Skin epidermis (tissue), 12 donors: ENCODE measurements around the gene MTHFR.

ENCODE experiments used
- H3K27ac ChIP-seq, 21 experiments: fragments of 200-600 bp; sonication (generic) in 11 of 21; one replicate each; pipeline ENCODE4 v1.5.0; 2020; ENCODE audit warnings: mild to moderate bottlenecking in 3 of 21, inconsistent platforms in 2 of 21, moderate library complexity in 2 of 21
- H3K4me3 ChIP-seq, 7 experiments: fragments of 200-600 bp; sonication (generic) in 2 of 7; one replicate each; pipeline ENCODE4 v1.5.0; 2020; ENCODE audit warnings: inconsistent platforms in 2 of 7, mild to moderate bottlenecking in 2 of 7, moderate library complexity in 1 of 7

MTHFR gene

DNA sequence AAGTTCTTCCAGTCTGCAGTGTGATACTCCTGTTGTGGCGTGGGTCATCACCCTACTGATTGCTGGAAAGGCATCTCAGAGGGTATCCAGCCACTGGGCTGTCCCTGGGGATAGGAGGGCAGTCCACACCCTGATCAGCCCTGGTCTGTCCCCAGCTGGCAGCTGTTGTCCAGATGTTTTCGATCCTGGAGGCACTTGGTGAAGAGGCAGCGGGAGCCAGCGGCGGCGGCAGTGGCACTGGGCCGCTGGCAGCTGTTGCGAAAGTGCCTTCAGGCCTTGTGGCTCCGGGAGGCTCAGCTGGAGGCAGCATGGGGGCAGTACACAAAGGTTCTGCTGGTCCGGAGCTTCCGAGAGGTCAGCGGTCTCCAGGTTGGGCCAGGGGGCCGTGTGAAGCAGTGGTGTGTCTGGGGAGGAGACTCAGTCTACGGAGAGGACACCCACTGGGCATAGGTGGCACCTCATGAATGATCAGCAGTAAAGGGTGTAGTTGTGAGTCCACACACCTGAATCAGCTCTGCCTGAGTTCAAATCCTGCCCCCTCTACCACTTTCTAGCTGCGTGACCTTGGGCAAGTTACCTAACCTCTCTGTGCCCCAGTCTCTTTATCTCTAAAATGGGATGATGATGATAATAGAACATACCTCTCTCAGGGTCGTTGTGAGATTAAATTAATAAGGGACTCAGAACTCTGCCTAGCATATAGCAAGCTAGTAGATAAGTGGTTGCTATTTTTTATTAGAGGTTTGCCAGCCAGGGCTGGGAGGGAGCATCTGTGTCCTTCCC, 37.7 kb downstream of the MTHFR start:
- Histone ChIP-seq H3K27ac (no peak overlapping the region), H3K4me3 (no peak overlapping the region)

DNA sequence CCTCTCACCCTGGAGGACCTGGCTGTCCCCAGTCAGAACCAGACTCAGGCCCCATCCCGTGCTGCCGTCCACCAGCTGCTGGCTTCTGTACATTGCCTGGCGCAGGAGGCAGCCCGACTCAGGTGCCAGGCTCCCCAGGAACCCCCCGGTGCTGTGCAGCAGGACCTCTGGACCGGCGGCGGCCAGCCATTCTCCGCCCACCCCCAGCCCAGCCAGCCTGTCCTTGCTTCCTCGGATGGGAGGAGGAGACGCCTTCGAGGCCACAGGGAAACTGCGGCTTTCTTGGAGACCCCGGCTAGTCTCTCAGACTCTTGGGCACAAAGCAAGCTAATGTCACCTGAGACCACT, 39.4 kb downstream of the MTHFR start:
- no peak overlapping the region for H3K27ac ChIP-seq
- H3K4me3 ChIP-seq: no peak overlapping the region

DNA sequence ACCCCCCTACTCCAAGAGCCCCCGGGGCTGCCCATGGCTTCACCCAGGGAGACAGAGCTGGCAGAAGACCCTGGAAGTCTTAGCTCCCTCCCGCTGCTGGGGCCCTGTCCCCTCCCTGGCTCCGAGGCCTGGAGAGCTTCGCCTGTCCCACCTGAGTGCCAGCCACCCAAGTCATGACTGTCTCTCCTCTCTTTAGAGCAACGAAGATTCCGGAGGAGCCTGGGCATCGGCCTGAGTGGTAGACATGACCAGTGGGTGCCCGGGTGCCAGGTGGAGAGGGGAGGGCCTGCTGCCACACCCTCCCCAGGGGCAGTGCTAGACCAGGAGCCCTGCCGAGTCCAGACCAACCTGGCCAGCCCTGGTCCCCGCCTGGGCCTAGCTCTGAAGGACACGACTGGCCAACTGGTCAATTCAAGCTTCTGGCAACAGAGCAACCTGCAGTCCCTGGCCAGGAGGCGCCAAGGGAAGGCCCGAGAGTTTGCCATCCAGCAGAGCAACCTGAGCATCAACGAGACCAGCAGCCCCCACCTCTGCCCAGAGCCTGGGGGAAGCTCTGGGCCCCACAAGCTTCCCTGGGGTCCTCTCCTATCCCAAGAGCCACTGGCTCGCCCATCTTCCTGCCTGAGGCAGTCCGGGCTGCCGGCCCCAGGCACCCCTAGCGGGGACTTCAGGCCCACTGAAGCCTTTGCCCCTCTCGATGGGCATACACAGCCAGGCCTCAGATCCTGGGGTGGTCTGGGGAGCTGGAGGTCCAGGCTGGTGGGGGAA, 39.9 kb downstream of the MTHFR start:
- H3K4me3 ChIP-seq: no peak overlapping the region
- no peak overlapping the region for H3K27ac ChIP-seq

DNA sequence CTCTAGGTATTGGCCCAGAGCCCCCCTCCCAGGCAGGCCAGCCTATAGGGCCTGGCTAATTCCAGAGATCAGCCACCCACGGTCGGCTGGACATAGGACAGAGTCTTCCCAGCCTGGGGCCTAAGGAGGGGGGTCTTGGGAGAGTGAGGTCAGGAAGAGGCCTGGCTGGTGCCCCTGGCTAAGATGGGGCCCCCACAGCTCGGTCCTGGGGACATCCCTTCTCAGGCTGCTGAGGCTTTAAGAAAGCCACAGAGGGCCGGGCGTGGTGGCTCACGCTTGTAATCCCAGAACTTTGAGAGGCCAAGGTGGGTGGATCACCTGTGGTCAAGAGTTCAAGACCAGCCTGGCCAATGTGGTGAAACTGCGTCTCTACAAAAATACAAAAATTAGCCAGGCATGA, 41.2 kb downstream of the MTHFR start:
- Histone ChIP-seq H3K27ac (no peak overlapping the region), H3K4me3 (no peak overlapping the region)

DNA sequence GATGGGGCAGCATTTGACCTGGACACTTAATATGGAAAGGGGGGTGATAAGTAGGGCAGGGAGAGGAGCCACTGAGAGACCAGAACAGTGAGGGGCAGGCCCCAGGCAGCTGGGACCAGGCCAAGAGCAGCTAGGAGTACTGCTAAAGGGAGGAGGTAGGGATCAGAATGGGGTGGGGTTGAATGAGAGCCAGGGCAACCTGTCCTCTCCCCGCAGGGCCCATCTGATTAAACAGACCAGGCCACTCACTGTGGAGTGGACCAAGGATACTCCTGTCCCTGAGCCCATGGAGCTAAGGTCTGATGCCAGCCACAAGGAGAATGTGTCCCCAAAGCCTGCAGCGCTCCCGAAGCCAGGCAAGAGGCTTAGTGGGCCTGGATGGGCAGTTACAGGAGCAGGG, 41.6 kb downstream of the MTHFR start:
- Histone ChIP-seq H3K27ac (no peak overlapping the region), H3K4me3 (no peak overlapping the region)

DNA sequence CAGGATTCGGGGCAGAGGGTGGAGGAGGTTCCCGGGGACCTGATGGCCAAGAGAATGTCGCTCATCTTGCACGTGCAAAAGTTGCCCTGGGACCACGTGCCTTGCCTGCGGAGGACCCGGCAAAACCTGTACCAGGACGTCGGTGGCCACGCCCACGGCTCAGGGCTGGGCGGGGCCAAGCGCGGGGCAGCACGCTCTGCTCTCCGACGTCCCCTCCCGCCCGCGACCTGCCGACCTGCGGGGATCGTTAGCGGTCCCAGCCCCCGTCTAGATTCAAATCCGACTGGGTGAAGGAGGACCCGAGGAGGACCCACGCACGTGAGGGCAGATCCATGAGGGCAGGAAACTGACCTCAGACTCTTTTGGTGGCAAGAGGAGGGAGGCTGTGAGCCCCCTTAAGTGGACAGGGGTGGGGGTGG, 43.8 kb downstream of the MTHFR start, which contains the start of gene C1orf167:
C1orf167 (plus strand) TSS at position 206 of the 419 bp plus-strand sequence. CDS start 2,208 bp downstream, outside the sequence.
- Histone ChIP-seq H3K27ac (no peak within 1 kb of the TSS), H3K4me3 (no peak within 1 kb of the TSS)

DNA sequence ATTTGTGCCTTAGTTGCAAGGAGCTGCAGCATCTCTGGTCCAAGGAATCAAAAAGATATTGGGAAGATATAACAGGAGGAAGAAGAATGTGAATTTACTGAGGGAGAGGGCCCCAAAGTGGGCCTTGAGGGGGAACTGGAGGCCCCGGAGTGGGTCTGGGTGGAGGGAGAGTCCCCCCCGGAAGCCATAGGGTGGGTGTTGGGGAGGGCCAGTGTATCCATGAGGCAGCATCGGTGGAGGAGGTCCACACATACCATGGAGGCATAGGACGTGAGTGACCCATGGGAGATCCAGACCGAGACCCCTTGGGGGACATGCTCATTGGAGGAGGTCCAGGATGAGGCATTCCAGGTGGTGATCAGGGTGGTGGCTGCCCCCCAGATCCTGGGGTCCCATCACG, 44.5 kb downstream of the MTHFR start:
- Histone ChIP-seq H3K4me3 (no peak overlapping the region), H3K27ac (no peak overlapping the region)

DNA sequence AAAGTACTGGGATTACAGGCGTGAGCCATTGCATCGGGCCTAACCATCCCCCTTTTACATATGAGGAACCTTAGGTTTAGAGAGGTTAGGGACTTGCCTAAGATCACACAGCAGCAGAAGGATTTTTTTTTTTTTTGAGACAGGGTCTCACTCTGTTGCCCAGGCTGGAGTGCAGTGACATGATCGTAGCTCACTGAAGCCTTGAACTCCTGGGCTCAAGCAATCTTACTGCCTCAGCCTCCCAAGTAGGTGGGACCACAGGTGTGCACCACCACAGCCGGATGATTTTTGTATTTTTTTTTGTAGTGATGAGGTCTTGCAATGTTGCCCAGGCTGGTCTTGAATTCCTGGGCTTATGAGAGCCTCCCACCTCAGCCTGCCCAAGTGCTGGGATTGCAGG, 46.0 kb downstream of the MTHFR start:
- Histone ChIP-seq H3K27ac (no peak overlapping the region), H3K4me3 (no peak overlapping the region)

DNA sequence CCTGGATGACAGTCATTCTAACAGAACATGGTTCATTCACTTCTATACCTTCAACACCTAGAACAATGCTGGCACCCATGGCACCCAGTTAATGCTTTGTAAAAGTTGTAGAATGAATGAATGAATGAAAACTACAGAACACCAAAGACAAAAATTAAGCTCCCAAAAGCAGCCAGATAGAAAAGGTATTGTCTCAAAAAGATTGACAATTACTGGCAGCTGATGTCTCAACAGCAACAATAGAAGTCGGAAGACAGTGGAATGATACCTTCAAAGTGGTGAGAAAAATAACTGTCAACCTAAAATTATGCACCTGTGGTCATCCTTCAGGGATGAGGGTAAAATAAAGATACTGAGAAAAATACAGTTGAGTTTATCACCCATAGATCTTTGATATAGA, 48.7 kb downstream of the MTHFR start:
- no peak overlapping the region for H3K4me3 ChIP-seq

DNA sequence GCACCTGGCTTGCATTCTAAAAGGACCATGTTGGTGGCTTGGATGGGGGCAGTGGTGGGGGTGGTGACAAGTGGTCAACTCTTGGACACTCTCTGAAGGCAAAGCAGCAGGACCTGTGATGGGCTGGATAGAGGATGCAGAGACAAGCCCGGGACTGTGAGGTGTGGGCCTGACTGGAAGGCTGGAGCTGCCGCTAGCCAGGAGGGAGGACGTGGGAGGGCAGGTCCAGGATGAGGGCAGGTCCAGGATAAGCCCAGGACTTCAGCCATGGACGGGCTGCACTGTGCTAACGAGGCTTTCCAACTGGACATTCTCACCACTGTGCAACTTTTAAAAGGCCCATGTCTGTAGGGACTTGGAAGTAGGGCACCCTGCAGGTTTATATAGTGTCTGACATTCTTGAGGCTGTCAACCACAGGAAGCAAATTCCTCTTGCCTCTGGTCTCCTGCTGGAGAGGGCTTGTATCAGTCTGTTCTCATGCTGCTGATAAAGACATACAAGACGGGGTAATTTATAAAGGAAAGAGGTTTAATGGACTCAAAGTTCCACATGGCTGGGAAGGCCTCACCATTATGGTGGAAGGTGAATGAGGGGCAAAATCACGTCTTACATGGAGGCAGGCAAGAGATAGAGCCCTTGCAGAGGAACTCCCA, 52.1 kb downstream of the MTHFR start:
- Histone ChIP-seq H3K27ac (no peak overlapping the region), H3K4me3 (no peak overlapping the region)

More for the DNA sequence above, 48.7 kb downstream of the MTHFR start:
- no peak overlapping the region for H3K27ac ChIP-seq

DNA sequence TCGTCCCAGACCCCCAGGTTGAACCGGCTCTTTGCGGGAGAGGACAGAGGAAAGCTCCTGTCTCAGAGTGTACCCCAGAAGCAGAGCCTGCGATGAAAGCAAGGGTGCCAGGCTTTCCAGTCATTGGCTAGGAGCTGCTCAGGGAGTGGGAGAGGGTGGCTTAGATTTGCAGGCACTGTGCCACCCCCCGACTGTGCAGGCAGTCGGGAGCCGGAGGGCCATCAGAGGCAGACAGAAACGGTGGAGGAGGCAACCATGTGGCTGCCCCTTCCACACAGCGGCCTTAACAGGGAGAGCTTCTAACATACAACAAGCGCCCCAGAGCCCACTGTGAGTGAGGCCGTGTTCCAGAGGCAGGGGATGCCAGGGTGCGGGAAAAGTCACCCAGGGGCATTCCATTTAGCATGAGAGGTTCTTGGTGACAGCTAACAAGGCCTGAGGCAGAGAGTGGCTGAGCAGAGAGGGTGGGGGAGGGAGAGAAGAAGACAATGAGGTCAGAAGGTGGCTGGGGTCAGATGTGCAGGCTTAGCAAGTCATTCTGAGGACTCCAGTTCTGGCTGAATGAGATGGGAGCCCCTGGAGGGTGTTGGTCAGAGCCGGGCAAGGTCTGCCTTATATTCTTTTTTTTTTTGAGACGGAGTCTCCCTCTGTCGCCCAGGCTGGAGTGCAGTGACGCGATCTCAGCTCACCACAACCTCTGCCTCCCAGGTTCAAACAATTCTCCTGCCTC, 53.2 kb downstream of the MTHFR start:
- no peak overlapping the region for H3K27ac ChIP-seq

DNA sequence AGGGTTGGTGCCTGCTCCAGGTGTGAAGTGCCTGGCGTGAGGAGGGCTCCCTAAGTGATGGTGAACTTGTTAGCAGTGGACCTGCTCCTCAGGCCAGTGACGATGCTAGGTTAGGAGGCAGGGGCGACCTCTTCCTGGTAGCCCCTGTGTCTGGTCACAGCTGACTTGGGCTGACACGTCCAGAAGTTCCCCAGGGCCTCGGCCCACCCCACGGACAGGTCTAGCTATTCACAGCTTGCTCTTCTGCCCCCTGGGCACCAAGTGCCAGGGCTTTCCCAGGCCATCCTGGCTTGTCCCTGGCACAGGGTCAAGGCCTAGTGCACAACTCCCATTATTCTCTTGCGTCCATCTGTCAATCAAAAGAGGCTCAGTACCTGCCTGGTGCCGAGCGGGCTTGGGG, 54.7 kb downstream of the MTHFR start:
- Histone ChIP-seq H3K27ac (no peak overlapping the region), H3K4me3 (no peak overlapping the region)

More for the DNA sequence above, 53.2 kb downstream of the MTHFR start:
- no peak overlapping the region for H3K4me3 ChIP-seq

DNA sequence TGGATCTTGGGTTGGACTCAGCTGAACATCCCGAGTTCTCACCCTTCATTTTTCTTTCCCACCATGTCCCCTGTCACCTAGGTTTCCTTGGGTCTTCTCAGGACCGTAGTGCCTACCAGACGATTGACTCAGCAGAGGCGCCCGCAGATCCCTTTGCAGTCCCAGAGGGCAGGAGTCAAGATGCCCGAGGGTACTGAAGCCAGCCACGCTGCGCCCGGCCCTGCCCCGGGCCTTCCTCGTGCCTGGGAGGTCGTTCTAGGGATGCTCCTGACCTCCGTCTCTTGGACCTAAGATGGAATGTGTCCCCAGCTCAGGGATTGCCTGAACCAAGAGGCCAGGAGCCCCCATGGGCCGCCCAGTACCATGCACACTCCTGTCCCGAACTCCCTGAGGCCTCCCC, 55.8 kb downstream of the MTHFR start:
- no peak overlapping the region for H3K4me3 ChIP-seq
- no peak overlapping the region for H3K27ac ChIP-seq

DNA sequence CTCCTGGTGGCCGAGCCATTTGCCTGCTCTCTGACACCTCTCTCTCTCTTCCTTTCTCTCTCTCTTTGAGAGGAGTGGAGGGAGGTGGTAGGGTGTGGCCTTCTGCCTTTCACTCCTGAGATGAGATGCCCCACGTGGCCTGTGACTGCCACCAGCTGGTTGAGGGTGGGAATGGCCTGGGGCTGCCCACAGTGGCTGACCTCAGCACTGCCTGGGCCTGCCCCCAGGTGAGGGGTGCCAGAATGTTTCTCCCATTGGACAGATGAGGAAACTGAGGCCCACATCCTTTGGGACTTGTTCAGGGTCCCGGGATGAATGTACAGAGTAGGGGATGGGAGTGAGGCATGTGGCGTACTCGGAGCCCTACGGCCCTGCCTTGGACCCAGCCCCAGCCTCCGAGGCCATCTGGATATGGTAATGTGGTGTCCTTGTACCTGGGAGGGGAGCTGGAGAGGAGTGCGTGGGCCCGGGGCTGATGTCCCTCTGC, 56.5 kb downstream of the MTHFR start:
- H3K27ac ChIP-seq: peak overlapping the region in 3 of 21 experiments; percentile 23 to 51 (median 43)
- H3K4me3 ChIP-seq: no peak overlapping the region

DNA sequence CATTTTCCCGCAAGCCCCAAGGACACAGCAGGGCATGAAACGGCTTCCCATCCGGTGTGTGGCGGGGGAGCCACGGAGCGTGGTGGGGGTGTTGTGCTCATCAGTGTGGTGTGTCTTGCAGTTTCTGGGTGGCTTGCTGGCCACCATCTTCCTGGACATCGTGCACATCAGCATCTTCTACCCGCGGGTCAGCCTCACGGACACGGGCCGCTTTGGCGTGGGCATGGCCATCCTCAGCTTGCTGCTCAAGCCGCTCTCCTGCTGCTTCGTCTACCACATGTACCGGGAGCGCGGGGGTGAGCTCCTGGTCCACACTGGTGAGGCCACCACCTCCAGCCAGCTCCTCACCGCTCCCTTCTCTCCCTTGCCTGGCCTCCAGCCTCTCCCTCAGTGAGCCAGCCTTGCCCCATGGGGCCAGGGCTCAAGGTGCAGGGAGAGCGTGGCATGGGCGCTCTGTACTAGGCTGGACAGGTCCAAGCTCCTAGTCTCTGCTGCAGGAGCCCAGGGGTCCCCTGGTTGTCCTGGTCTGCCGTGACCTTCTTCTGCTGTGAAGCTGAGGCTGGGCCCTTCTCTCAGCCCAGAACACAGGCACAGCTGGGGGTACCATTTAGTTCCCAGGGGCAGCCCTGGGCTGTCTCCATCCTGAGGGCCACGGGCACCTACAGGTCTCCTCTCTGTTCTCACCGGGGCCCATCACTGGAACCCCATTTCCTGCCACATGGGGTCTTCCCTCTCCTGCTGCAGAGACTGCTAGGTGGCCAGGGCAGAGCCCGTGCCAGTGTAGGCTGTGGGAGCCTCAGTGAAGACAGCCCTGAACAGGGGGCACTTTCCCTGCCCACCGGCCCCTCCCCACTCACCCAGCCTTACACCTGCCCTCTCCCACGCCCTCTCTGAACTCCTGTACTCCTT, 57.2 kb downstream of the MTHFR start:
- peak overlapping the region in 4 of 21 experiments; percentile 16 to 51 (median 33) for H3K27ac ChIP-seq

DNA sequence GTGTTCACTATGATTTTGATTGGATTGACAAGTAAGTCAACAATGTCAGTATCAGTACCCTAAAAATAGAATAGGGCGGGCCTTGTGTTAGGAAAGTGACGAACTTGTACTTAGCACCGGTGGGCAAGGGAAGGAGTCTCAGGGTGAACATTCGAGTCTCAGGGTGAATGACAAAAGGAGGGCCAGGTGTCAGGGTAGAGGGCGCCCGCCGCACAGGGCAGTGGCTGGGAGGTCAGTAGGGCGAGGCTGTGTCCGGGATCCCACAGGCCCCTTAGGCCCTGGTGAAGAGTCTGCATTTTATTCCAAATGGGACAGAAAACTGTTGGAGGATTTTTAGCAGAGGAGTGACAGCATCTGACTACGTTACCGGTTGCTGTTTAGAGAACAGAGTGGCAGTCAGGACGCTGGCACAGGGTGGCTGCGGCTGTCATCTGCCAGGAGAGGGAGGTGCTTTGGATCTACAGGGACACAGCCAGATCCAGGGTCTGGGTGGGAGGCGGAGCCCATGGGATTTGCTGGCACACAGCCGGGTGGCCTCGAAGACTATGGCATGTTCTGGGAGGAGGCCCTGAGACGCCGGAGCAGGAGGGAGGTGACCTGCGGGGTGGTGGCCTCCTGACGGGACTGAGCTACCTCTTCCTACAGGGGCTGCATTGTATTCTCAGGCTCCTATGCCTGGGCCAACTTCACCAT, 58.8 kb downstream of the MTHFR start:
- Histone ChIP-seq H3K27ac (peak overlapping the region in 1 of 21 experiments; percentile 0), H3K4me3 (no peak overlapping the region)

More for the DNA sequence above, 57.2 kb downstream of the MTHFR start:
- no peak overlapping the region for H3K4me3 ChIP-seq

DNA sequence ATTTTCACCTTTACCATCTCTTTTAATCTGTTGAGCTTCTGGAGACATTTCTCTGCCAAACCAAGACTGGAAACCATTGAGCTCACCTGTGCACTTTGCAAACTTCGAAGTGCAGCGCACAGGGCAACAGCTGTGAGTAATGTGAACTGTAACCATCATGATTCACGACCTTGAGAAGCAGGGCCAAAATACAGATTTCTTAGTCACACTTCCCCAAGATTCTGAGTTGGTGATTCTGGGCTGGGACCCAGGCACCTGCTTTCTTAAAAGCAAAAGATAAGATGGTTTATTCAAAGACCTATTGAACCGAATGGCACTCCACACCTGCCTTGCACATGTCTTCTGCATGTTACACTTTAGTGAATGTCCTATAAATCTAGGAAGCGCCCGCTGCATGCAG, 59.7 kb downstream of the MTHFR start:
- Histone ChIP-seq H3K27ac (no peak overlapping the region), H3K4me3 (no peak overlapping the region)

DNA sequence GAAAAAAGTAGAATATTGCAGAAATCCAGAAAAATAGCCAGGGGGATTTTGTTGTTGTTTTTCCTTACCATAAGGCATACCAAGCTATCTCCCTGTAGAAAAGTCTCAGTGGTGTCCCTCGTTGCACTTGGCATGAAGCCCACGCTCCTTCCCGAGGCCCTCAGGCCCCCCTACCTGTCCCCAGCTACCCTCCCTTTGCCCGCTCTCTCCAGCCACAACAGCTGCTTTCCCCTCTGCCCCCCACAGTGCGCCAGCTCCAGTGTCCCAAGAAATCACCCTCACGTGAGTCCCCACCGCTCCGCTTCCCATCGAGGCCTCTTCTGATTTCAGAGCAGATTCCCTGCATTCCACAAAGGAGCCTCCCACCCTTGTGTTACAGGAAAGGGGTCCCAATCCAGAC, 61.5 kb downstream of the MTHFR start:
- Histone ChIP-seq H3K4me3 (no peak overlapping the region), H3K27ac (no peak overlapping the region)
